K562 (cell line): ENCODE results near the gene FRMD4A. TPM values are rescaled to one million over a fixed set of nuclear protein-coding genes. Genes with fewer than 3 reads are reported as not detected.

Experiments used
- ATAC-seq: fragments of 200-7000 bp; cut with Tn5 transposase; 3 replicates; pipeline ENCODE4 v1.9.1; 2020; ENCODE audit warnings: moderate library complexity
- BruUV-seq: library from RNA; stranded (reverse); fragments of 400-500 nt; replicated peaks from 2 replicates; lab custom pipeline; 2021; lab: Mats Ljungman, UMichigan
- CTCF ChIA-PET: fragments of 300-600 bp; formaldehyde crosslinking; extraction: SDS; loops from one replicate; lab custom pipeline; 2021; ENCODE audit warnings: low intra/inter-chr PET ratio; lab: Yijun Ruan, JAX
- POLR2A ChIA-PET: fragments of 300-600, 350-650 bp; sonication (Branson Sonifier 250); formaldehyde crosslinking; extraction: SDS; loops from one replicate; lab custom pipeline; 2021; ENCODE audit warnings: antibody characterized with exemption, inconsistent platforms; lab: Yijun Ruan, JAX
- DNase-seq, 4 experiments: peaks; one replicate each; pipeline versions ENCODE4 v3.0.0 to v3.0.0-alpha.2; 2011 to 2018; ENCODE audit warnings: low spot score in 3 of 4, mixed read lengths in 3 of 4; ENCODE audit errors: extremely low read depth in 1 of 4
- FAIRE-seq: peaks from 2 replicates; lab custom pipeline; 2011; peaks lifted over from hg19 to GRCh38; lab: Jason Lieb, UNC
- H2AFZ ChIP-seq: 2 replicates; pipeline ENCODE4 v1.6.0; 2011; ENCODE audit warnings: low read depth, low read length, control low read depth, inconsistent platforms
- H3K27ac ChIP-seq: fragments of 200-600 bp; 3 replicates; pipeline ENCODE4 v1.8.0; 2011; ENCODE audit warnings: low read depth, mild to moderate bottlenecking, control low read depth, inconsistent platforms, low read length, moderate library complexity, mixed read lengths; ENCODE audit errors: extremely low read depth
- H3K27me3 ChIP-seq, 2 experiments: fragments of 300-600 bp in 1 of 2; 2 replicates in 1 of 2; 3 replicates in 1 of 2; pipeline versions ENCODE4 v1.6.0 to v1.8.0; 2011; ENCODE audit warnings: inconsistent platforms in 2 of 2, low read length in 2 of 2, mild to moderate bottlenecking in 1 of 2, mixed read lengths in 1 of 2, moderate library complexity in 1 of 2; ENCODE audit not compliant: control insufficient read depth in 2 of 2, insufficient read depth in 2 of 2
- H3K36me3 ChIP-seq: fragments of 300-600 bp; 3 replicates; pipeline ENCODE4 v1.8.0; 2011; ENCODE audit warnings: mild to moderate bottlenecking, low read length, inconsistent platforms; ENCODE audit not compliant: control insufficient read depth, insufficient read depth
- H3K4me1 ChIP-seq, 2 experiments: fragments of 200-600 bp in 1 of 2; replicated peaks in 1 of 2; 2 replicates in 1 of 2; 3 replicates in 1 of 2; pipeline versions ENCODE4 v1.5.1 to v1.8.0; 2011; ENCODE audit warnings: inconsistent platforms in 2 of 2, low read length in 2 of 2, mild to moderate bottlenecking in 1 of 2, mixed read lengths in 1 of 2, moderate library complexity in 1 of 2; ENCODE audit not compliant: control insufficient read depth in 2 of 2, insufficient read depth in 2 of 2
- H3K4me2 ChIP-seq: 2 replicates; pipeline ENCODE4 v1.6.1; 2011; ENCODE audit warnings: low read length, control low read depth, inconsistent platforms, mixed read lengths; ENCODE audit not compliant: insufficient read depth
- H3K4me3 ChIP-seq: fragments of 200-600 bp; sonication (generic), shearing (Covaris generic); 2 replicates; pipeline ENCODE4 v1.5.1; 2016; ENCODE audit warnings: control low read depth, inconsistent platforms
- H3K79me2 ChIP-seq: fragments of 200-600 bp; 3 replicates; pipeline ENCODE4 v1.8.0; 2011; ENCODE audit warnings: low read length, inconsistent platforms; ENCODE audit not compliant: control insufficient read depth, insufficient read depth
- H3K9ac ChIP-seq, 2 experiments: 2 replicates each; pipeline versions ENCODE4 v1.6.0 to v1.6.1; 2011; ENCODE audit warnings: low read depth in 2 of 2, low read length in 2 of 2, control low read depth in 1 of 2, inconsistent platforms in 1 of 2, mild to moderate bottlenecking in 1 of 2, mixed read lengths in 1 of 2; ENCODE audit not compliant: insufficient read depth in 1 of 2
- H3K9me1 ChIP-seq: one replicate; pipeline ENCODE4 v1.6.0; 2011; ENCODE audit warnings: inconsistent platforms, mild to moderate bottlenecking, low read length, moderate library complexity; ENCODE audit not compliant: control insufficient read depth, insufficient read depth
- H3K9me3 ChIP-seq: replicated peaks from 2 replicates; pipeline ENCODE4 v1.5.1; 2011; ENCODE audit warnings: low read depth, low read length, inconsistent platforms; ENCODE audit not compliant: control insufficient read depth, insufficient read depth
- H4K20me1 ChIP-seq: replicated peaks from 2 replicates; pipeline ENCODE4 v1.6.1; 2011; ENCODE audit warnings: low read length, inconsistent platforms, mixed read lengths; ENCODE audit not compliant: control insufficient read depth, insufficient read depth
- SRF ChIP-seq, 2 experiments: fragments of 250-450, 450-650 bp in 1 of 2; sonication (Bioruptor Pico) in 1 of 2; sonication (generic) in 1 of 2; formaldehyde crosslinking; IDR thresholded peaks; 2 replicates each; pipeline versions ENCODE4 v1.5.0 to v1.5.1; 2020 to 2022; ENCODE audit warnings: mild to moderate bottlenecking in 1 of 2, missing genetic modification reagents in 1 of 2
- ZNF263 ChIP-seq: sonication (generic); formaldehyde crosslinking; IDR thresholded peaks from 2 replicates; pipeline ENCODE4 v1.8.0; 2022; ENCODE audit warnings: mild to moderate bottlenecking, missing genetic modification reagents, borderline replicate concordance
- ZNF507 ChIP-seq: conservative IDR thresholded peaks from 2 replicates; pipeline ENCODE4 v1.6.1; 2017; ENCODE audit warnings: missing genetic modification characterization, missing compliant biosample characterization
- ZZZ3 ChIP-seq: fragments of 450-650 bp; IDR thresholded peaks from 2 replicates; pipeline ENCODE4 v1.6.1; 2016; ENCODE audit warnings: antibody characterized with exemption, mild to moderate bottlenecking, moderate library complexity
- WGBS: fragments of 100-300 bp; shearing (Covaris generic); methylation state at CpG from one replicate; pipeline ENCODE4 v1.1.6; 2016; ENCODE audit warnings: low coverage, mixed read lengths; ENCODE audit not compliant: insufficient coverage; ENCODE audit errors: missing lambda C conversion rate; 5-methylcytosine and 5-hydroxymethylcytosine counted together
- in situ Hi-C: fragments of 300-500 bp; cut with MboI; formaldehyde crosslinking; loops from 4 replicates; pipeline ENCODE4 v1.15.0; 2018; ENCODE audit warnings: inconsistent platforms, mixed read lengths
- intact Hi-C: fragments of 100-400 bp; cut with micrococcal nuclease; formaldehyde crosslinking; loops from 2 replicates; pipeline ENCODE4 v1.14.2; 2022
- polyA plus RNA-seq, 8 experiments: library from polyadenylated mRNA; depleted of rRNA in 4 of 8; stranded (reverse) in 5 of 8; unstranded in 3 of 8; fragments of >200 nt; fragmentation: Nextera tagmentation in 2 of 8; fragmentation: Illumina TruSeq in 1 of 8; extraction: Ambion mirVana in 2 of 8; extraction: Trizol in 1 of 8; gene quantifications; 2 replicates each; pipeline versions ENCODE4 v1.2.1 to v1.2.3, GENCODE V29; 2011 to 2014; ENCODE audit warnings: inconsistent platforms in 1 of 8, missing spikeins in 1 of 8
- total RNA-seq, 7 experiments: library from RNA; depleted of rRNA in 6 of 7; stranded (reverse); fragments of >200 nt in 6 of 7; fragmentation: Illumina TruSeq in 2 of 7; extraction: Trizol in 2 of 7; gene quantifications; 2 replicates each; pipeline versions ENCODE4 v1.2.1 to v1.2.3, GENCODE V29; 2011 to 2021; ENCODE audit warnings: low replicate concordance in 1 of 7

FRMD4A gene
- total and polyA plus RNA-seq, 9 of the 15 experiments (the other 6 are each of a cell fraction or from before 2014, with no cell fraction given) = 0.80 to 5.2 (median 3.0) TPM

DNA sequence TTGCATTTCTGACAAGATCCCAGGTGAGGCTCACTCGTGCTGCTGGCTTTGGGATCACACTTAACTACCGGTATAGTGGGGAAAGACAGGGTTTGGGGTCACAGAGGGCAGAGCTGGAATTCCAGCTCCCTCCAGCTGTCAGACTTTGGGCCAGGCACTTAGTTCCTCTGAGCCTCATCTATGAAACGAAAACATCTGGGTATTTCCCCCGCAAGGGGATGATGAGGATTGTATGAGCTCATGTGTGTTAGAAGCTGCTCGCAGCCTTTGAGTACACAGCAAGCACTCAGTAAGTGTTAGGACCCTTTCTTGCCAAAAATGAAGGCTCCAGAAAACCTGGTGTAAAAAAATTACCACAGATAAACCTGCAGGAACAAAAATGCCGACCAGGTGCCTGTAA is 677.9 kb downstream of the FRMD4A start:
- CTCF ChIA-PET = interaction anchor here (1.0 kb wide), 1 partner anchor 127 kb away, joined by 4 read pairs; no protein-coding TSS in a partner anchor
- no peak for ATAC-seq
- H3K27me3 ChIP-seq = no peaks in the 10 kb centered on the region
- H3K79me2 ChIP-seq = no peaks in the 10 kb centered on the region
- no peaks in the 10 kb centered on the region for H3K4me1 ChIP-seq
- no TSS peak for BruUV-seq
- H3K36me3 ChIP-seq = 0 out of 3 replicates have a peak, but pooled peaks cover 5% of the 10 kb centered on the region
- no peak overlapping the region for H3K27ac ChIP-seq
- FAIRE-seq = no peak
- in situ Hi-C loops = loop anchor here (5.0 kb wide), 1 partner anchor 114 kb away; no protein-coding TSS in a partner anchor
- no peak for DNase-seq
- H4K20me1 ChIP-seq = no peaks in the 10 kb centered on the region
- intact Hi-C loops = no loop called here
- no peaks in the 10 kb centered on the region for H3K9me3 ChIP-seq
- H2AFZ ChIP-seq = no peak overlapping the region
- POLR2A ChIA-PET = interaction anchor here (1.7 kb wide), 1 partner anchor 13 kb away, joined by 7 read pairs; no protein-coding TSS in a partner anchor
- peaks cover 4% of the 10 kb centered on the region for H3K9me1 ChIP-seq
- no peak overlapping the region for H3K9ac ChIP-seq
- TF ChIP-seq SRF (CRISPR knock-in tag; IDR thresholded peaks at IDR 0.05) (no peak), ZNF263 (CRISPR knock-in tag) (no peak), ZZZ3 (no peak), ZNF507 (tag) (no peak)
- TF ChIP-seq, all 486 proteins: peak for 0
- Histone ChIP-seq H3K4me2 (no peak overlapping the region), H3K4me3 (no peak overlapping the region)
- WGBS = 54% methylated on average over 6 of the region's 6 CpGs
